Skeletal muscle satellite cell (primary cell): ENCODE results near the gene WDR13.

ENCODE experiments used
- H3K27me3 ChIP-seq: 2 replicates; pipeline ENCODE4 v1.7.0; 2013; ENCODE audit warnings: low read length; ENCODE audit not compliant: control insufficient read depth, insufficient read depth
- H3K36me3 ChIP-seq: 2 replicates; pipeline ENCODE4 v1.7.0; 2013; ENCODE audit warnings: mild to moderate bottlenecking, control low read depth, low read length; ENCODE audit not compliant: insufficient read depth
- H3K4me1 ChIP-seq: 2 replicates; pipeline ENCODE4 v1.7.0; 2013; ENCODE audit warnings: low read length; ENCODE audit not compliant: control insufficient read depth, insufficient read depth
- H3K4me2 ChIP-seq: 2 replicates; pipeline ENCODE4 v1.7.0; 2013; ENCODE audit warnings: mild to moderate bottlenecking, low read length
- H3K4me3 ChIP-seq: 2 replicates; pipeline ENCODE4 v1.7.0; 2013; ENCODE audit warnings: low read length
- H3K9ac ChIP-seq: 2 replicates; pipeline ENCODE4 v1.7.0; 2013; ENCODE audit warnings: mild to moderate bottlenecking, low read depth, low read length, moderate library complexity
- H3K9me3 ChIP-seq: replicated peaks from 2 replicates; pipeline ENCODE4 v1.7.0; 2013; ENCODE audit warnings: mild to moderate bottlenecking, control low read depth, low read length

The WDR13 gene

DNA sequence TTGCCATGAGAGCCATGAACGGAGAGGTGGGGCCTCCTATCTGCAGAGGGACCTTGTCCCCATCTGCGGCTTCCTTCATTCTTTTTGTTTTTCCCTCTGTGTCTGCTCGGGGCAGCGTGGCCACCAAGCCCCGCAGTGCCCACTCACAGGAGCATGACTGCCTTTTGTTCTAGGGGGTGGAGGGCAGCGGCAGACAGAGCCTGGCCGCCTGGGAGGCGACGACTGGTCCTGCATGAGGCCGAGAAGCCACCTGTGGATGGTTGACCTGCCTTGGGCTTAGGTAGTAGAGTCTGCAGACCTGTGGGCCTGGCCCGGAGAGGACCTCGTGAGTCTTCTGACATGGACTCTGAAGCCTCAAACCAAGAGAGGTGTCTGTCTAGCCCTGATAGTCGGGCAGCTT is 21.6 kb upstream of the WDR13 start:
- peaks cover 48% of the 10 kb centered on the region for H3K36me3 ChIP-seq
- peak overlapping the region; percentile 100 for H3K9ac ChIP-seq
- peak overlapping the region; percentile 88 for H3K4me2 ChIP-seq
- peak overlapping the region; percentile 90 for H3K4me3 ChIP-seq
- H3K9me3 ChIP-seq, result no peaks in the 10 kb centered on the region
- H3K4me1 ChIP-seq, result peaks cover 29% of the 10 kb centered on the region
- no peaks in the 10 kb centered on the region for H3K27me3 ChIP-seq

DNA sequence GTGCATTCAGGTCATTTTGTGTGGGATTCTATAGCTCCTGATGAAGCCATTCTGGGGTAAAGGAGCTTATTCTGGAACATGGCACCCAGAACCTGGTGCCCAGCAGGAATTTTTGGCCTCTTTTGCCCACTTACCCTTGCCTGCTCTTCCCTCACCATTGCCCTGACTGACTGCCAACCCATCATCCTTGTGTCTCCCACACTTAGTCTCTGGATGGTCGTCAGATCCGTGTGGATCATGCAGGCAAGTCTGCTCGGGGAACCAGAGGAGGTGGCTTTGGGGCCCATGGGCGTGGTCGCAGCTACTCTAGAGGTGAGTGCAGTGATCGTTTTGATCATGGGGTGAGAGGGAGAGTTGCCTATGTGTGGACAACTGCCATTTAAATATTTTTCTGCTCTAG is 21.2 kb upstream of the WDR13 start:
- Histone ChIP-seq H3K4me1 (peaks cover 29% of the 10 kb centered on the region), H3K9ac (peak overlapping the region; percentile 100), H3K4me3 (peak overlapping the region; percentile 90), H3K9me3 (no peaks in the 10 kb centered on the region), H3K27me3 (no peaks in the 10 kb centered on the region), H3K4me2 (peak overlapping the region; percentile 88), H3K36me3 (peaks cover 48% of the 10 kb centered on the region)

DNA sequence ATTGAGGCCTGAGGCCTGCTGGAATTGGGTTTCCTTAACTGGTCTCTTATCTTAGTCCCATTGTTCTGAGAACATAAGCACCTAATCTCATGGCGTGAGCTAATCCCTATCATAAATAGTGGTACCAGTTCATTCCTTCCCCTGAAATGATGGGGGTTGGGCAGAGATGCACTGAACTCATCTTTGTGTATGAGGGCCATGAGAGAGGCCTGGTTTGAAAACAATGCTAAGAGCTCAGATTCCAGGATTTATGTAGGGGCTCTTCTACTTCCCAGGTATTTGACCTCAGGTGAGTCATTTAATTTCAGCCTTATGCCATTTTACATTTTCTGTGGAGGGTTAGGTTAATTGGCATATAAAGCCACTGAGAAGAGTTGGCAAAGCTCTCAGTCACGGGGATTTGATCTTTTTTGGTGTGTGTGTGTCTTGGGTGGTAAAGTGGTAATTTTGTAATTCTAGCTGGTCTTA is 18.6 kb upstream of the WDR13 start:
- Histone ChIP-seq H3K4me2 (no peak overlapping the region), H3K4me1 (peaks cover 28% of the 10 kb centered on the region), H3K4me3 (no peak overlapping the region), H3K36me3 (peaks cover 48% of the 10 kb centered on the region), H3K9me3 (no peaks in the 10 kb centered on the region), H3K9ac (no peak overlapping the region), H3K27me3 (no peaks in the 10 kb centered on the region)

DNA sequence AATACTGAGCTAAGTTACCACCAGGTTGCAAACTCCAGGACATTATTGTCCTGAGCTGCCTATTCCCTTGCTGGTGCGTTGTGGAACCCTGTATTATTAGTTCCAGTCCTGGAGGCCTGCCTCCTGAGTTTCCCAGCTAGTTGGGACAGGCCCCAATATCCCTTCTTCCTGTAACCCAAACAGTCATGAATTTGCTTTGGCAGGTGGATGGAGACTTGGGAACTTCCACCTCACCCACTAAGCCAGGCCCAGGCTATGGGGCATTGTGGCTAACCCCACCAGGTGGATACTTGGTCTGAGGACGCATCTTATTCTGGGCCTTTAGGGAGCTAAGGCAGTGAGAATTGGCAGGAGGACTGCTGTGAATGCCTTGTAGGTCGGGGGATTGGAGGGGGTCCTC is 18.0 kb upstream of the WDR13 start:
- Histone ChIP-seq H3K4me2 (no peak overlapping the region), H3K4me1 (peaks cover 24% of the 10 kb centered on the region), H3K27me3 (no peaks in the 10 kb centered on the region), H3K9me3 (no peaks in the 10 kb centered on the region), H3K9ac (no peak overlapping the region), H3K36me3 (peaks cover 48% of the 10 kb centered on the region), H3K4me3 (no peak overlapping the region)

DNA sequence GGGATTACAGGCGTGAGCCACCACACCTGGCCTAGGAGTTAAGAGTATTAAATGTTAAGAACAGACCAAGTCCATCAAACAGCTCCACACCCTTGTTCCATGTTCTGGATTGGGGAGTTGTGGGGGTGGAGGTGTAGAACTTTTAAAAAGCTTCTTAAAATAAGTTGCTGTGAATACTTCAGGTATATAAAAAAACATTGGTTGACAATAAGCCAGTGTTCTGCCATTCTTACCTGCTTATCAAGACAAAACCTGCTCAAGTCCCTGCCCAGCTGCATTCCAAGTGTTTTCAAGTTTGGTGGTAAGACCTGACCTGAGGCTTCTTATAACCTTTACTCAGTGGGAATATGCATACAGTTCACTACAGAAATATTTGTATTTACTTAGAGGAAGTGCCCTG is 16.6 kb upstream of the WDR13 start:
- H3K27me3 ChIP-seq, result no peaks in the 10 kb centered on the region
- peaks cover 39% of the 10 kb centered on the region for H3K36me3 ChIP-seq
- H3K9me3 ChIP-seq, result no peaks in the 10 kb centered on the region
- no peak overlapping the region for H3K4me2 ChIP-seq
- no peak overlapping the region for H3K9ac ChIP-seq
- H3K4me3 ChIP-seq, result no peak overlapping the region
- H3K4me1 ChIP-seq, result peaks cover 22% of the 10 kb centered on the region

DNA sequence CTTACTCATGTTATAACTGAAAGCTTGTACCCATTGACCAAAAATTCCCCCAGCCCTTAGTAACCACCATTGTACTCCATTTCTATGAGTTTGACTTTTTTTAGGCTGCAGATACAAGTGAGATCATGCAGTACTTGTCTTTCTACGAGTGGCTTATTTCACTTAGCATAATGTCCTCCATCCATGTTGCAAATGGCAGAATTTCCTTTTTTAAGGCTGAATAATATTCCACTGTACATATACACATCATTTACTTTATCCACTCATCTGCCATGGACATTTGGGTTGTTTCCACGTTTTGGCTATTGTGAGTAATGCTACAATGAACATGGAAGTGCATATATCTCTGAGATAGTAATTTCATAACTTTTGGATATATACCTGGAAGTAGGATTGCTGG is 12.6 kb upstream of the WDR13 start:
- Histone ChIP-seq H3K9ac (no peak overlapping the region), H3K4me1 (peaks cover 2% of the 10 kb centered on the region), H3K36me3 (no peaks in the 10 kb centered on the region), H3K4me3 (no peak overlapping the region), H3K4me2 (no peak overlapping the region), H3K9me3 (no peaks in the 10 kb centered on the region), H3K27me3 (no peaks in the 10 kb centered on the region)

DNA sequence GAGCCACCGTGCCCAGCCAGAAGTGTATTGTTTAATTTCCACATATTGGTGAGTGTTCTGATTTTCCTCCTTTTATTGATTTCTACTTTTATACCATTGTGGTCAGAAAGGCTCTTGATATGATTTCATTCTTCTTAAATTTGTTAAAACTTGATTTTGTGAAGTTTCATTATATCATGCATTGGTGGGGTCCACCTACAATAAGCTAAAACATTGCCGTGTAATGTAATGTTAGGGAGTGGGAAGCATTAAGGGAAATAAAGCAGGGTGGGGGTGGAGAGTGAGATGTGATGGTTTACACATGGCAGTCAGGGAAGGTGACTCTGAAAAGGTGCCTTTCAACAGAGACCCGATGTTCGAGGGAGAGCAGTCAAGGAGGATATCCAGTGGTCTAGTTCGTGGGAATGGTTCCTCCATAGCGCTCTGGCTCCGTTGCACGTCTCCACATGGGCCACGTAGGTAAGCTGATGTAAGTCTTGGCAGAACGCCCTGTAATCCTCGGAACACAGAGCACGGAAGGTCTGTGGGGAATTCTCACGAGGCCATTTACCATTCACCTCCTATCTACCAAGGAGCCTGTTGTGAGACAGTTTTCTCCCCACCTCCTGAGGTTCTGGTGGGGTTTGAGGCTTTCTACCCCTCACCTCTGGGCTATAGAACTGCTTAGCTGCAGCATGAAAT is 7.7 kb upstream of the WDR13 start:
- Histone ChIP-seq H3K4me3 (no peak overlapping the region), H3K9me3 (no peaks in the 10 kb centered on the region), H3K27me3 (no peaks in the 10 kb centered on the region), H3K9ac (no peak overlapping the region), H3K4me2 (no peak overlapping the region), H3K36me3 (no peaks in the 10 kb centered on the region), H3K4me1 (peaks cover 22% of the 10 kb centered on the region)

DNA sequence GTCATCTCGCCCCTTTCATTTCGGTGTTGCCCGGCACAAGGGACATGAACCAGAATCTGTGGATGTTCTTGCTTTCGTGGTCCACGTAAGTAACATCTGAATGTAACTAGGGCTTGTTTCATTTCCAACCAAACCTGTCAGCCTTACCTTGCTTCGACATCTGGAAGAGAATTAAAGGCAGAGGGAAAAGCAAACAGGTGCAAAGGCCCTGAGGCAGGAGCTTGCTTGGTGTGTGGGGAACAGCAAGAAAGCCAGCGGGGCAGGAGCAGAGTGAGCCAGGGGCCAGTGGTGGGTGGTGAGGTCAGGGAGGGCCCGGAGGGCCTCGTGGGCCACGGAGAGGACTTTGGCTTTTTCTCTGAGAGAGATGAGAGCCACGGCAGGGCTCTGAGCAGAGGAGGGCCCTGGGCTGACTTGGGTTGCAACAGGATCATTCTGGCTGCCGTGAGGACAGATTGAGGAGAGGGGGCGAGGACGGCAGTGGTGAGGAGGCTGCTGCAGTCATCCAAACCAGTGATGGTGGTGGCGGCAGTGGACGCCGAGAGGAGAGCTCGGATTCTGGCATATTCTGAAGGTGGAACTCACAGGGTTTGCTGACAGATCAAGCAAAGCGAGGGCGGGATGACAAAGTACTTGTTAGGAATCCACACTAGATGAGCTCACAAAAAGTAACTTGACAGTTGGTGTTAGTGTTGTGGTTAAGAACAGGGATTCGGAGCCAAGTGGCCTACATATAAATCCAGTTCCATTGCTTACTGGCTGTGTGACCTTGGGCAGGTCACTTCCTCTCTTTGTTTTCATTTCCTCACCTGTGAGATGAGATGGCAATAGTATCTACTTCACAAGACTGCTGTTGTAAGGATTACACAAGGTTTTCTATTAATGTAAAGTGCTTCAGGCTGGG is 6.8 kb upstream of the WDR13 start:
- peaks cover 22% of the 10 kb centered on the region for H3K4me1 ChIP-seq
- H3K9me3 ChIP-seq, result no peaks in the 10 kb centered on the region
- no peak overlapping the region for H3K4me2 ChIP-seq
- H3K4me3 ChIP-seq, result no peak overlapping the region
- no peak overlapping the region for H3K9ac ChIP-seq
- H3K27me3 ChIP-seq, result no peaks in the 10 kb centered on the region
- no peaks in the 10 kb centered on the region for H3K36me3 ChIP-seq

DNA sequence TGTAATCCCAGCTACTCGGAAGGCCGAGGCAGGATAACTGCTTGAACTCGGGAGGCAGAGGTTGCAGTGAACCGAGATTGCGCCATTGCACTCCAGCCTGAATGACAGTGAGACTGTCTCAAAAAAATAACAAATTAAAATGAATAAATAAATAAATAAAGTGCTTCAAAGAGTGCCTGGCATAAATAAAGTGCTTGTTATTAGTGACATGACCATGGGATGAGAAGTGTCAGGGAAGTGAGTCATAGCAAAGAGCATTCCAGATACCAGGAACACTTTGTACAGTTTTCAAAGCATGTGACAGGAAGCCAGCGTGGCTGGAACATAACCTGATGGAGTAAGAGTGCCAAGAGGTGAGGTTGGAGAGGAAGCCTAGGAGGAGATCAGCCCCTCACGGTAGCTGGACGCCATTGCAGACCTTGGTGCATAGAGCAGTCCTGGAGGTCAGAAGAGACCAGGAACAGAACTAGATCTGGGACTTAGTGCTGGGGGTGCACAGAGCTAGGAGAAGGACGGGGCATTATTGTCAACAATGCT is 6.0 kb upstream of the WDR13 start:
- Histone ChIP-seq H3K27me3 (no peaks in the 10 kb centered on the region), H3K4me1 (peaks cover 22% of the 10 kb centered on the region), H3K36me3 (no peaks in the 10 kb centered on the region), H3K4me2 (peak overlapping the region; percentile 32), H3K9me3 (no peaks in the 10 kb centered on the region), H3K9ac (peak overlapping the region; percentile 14), H3K4me3 (peak overlapping the region; percentile 46)

DNA sequence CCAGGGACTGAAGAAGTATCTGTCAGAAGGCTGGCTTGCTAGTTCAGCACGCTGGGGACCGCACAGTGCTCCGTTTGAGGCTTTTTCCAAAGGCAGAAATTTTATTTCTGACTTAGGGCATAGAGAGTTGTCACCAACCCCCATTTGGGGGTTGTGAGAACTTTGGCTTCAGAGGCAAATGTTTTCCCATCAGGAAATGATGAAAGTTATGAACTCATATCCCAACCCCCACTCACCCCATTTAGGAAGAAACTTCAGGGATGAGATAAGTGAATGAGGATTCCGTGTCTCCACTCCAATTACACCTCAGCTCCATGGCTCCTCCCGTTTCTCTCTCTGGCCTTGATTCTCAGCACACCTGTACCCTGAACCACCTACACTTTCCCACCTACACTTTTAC is 4.3 kb upstream of the WDR13 start:
- Histone ChIP-seq H3K9me3 (no peaks in the 10 kb centered on the region), H3K27me3 (no peaks in the 10 kb centered on the region), H3K4me2 (no peak overlapping the region), H3K9ac (no peak overlapping the region), H3K4me3 (no peak overlapping the region), H3K36me3 (no peaks in the 10 kb centered on the region), H3K4me1 (peaks cover 22% of the 10 kb centered on the region)

DNA sequence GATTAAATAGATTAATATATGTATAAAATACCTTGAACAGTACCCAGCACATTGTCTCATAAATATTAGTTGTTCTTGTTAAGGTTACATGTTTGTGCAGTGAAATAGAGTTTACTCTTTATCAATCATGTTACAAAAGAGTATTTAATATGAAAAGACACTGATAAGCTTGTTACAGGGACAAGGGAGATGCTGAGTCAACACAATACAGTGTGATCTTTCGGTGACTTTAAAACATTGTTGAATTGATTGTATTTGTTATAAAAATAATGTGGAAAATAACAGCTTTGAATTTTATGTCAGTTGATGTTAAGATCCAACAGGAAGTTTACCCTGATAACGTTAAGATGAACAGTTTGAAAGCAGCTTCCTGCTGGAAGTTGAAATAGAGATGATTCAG is 1.4 kb upstream of the WDR13 start:
- H3K27me3 ChIP-seq, result no peaks in the 10 kb centered on the region
- H3K36me3 ChIP-seq, result peaks cover 17% of the 10 kb centered on the region
- H3K4me1 ChIP-seq, result peaks cover 23% of the 10 kb centered on the region
- no peak overlapping the region for H3K4me3 ChIP-seq
- no peaks in the 10 kb centered on the region for H3K9me3 ChIP-seq
- no peak overlapping the region for H3K9ac ChIP-seq
- H3K4me2 ChIP-seq, result no peak overlapping the region
